Erythroblast (primary cell): ENCODE results near the gene PRRG3.
A peak's percentile ranks its signal among the peaks of the same experiment; 100 is the strongest.
"Not testable (repeated sequence)": the region's sequence is repeated elsewhere in the genome, so short reads cannot be mapped to it uniquely, and the experiment has no call there.

ENCODE experiments used
- DNase-seq, 2 experiments: peaks; one replicate each; lab custom pipeline; 2025; lab: John Stamatoyannopoulos, UW
- GATA1 ChIP-seq: IDR thresholded peaks from 2 replicates; pipeline ENCODE4 v1.6.1; 2011; ENCODE audit warnings: low read depth, mild to moderate bottlenecking, control low read depth, low read length, moderate library complexity
- POLR2A ChIP-seq: IDR thresholded peaks from 2 replicates; pipeline ENCODE4 v1.6.1; 2011; ENCODE audit warnings: mild to moderate bottlenecking, low read length

The PRRG3 gene

GRCh38 chrX:151694661-151695582 is at the start of gene PRRG3:
TSS of gene PRRG3 (plus strand) at chrX:151695458. CDS start at chrX:151698815, 3,357 bp downstream.
- DNase-seq = no peak

GRCh38 chrX:151675121-151675746 is 20.0 kb upstream of the PRRG3 start:
- DNase-seq = no peak
- no peak for TF ChIP-seq GATA1
- no peak for TF ChIP-seq POLR2A

More at GRCh38 chrX:151694661-151695582, at the start of gene PRRG3:
- TF ChIP-seq POLR2A (no peak), GATA1 (no peak)

GRCh38 chrX:151676196-151676595 is 19.1 kb upstream of the PRRG3 start:
- no peak for TF ChIP-seq POLR2A
- no peak for TF ChIP-seq GATA1
- DNase-seq = peak; percentile 38 to 49

GRCh38 chrX:151679798-151680402 is 15.4 kb upstream of the PRRG3 start:
- peak; percentile 50 to 72 for DNase-seq
- TF ChIP-seq POLR2A = no peak
- TF ChIP-seq GATA1 = no peak

GRCh38 chrX:151680805-151681204 is 14.5 kb upstream of the PRRG3 start:
- no peak for TF ChIP-seq GATA1
- TF ChIP-seq POLR2A = no peak
- peak; percentile 57 to 81 for DNase-seq

GRCh38 chrX:151687635-151688034 is 7.6 kb upstream of the PRRG3 start:
- no peak for DNase-seq
- TF ChIP-seq POLR2A (no peak), GATA1 (no peak)

- DNase-seq = no peak
- TF ChIP-seq GATA1 (no peak), POLR2A (no peak)
Observed at GRCh38 chrX:151688695-151689094, 6.6 kb upstream of the PRRG3 start.

- TF ChIP-seq POLR2A (no peak), GATA1 (no peak)
Observed at GRCh38 chrX:151692825-151693224, 2.4 kb upstream of the PRRG3 start.

GRCh38 chrX:151694121-151694520 is 1.1 kb upstream of the PRRG3 start:
- DNase-seq = no peak
- TF ChIP-seq POLR2A (no peak), GATA1 (no peak)

More at GRCh38 chrX:151692825-151693224, 2.4 kb upstream of the PRRG3 start:
- DNase-seq = no peak

GRCh38 chrX:151695583-151696340 is 504 bp downstream of the PRRG3 start:
- DNase-seq = no peak
- TF ChIP-seq GATA1 (no peak), POLR2A (no peak)

GRCh38 chrX:151697082-151697481 is 1.8 kb downstream of the PRRG3 start:
- not testable (repeated sequence) for DNase-seq

- no peak for TF ChIP-seq GATA1
- no peak for TF ChIP-seq POLR2A
Observed at GRCh38 chrX:151697522-151697921, 2.3 kb downstream of the PRRG3 start.

GRCh38 chrX:151698485-151698884 is 3.2 kb downstream of the PRRG3 start:
- DNase-seq = no peak
- TF ChIP-seq POLR2A (no peak), GATA1 (no peak)

More at GRCh38 chrX:151697522-151697921, 2.3 kb downstream of the PRRG3 start:
- DNase-seq = no peak
